Gastrocnemius medialis (tissue), 4 donors: ENCODE results near the gene GRAMD2B.

ENCODE experiments used
- CTCF ChIP-seq, 5 experiments: fragments of 450-650 bp in 3 of 5; fragments of 200-600 bp in 2 of 5; sonication (generic) in 2 of 5; IDR thresholded peaks in 4 of 5; conservative IDR thresholded peaks in 1 of 5; 1 replicate in 4 of 5; 2 replicates in 1 of 5; pipeline ENCODE4 v1.5.1; 2016 to 2019; ENCODE audit warnings: antibody characterized with exemption in 5 of 5, mild to moderate bottlenecking in 3 of 5, moderate library complexity in 3 of 5
- POLR2A ChIP-seq, 2 donors: fragments of 450-650 bp; IDR thresholded peaks; one replicate each; pipeline ENCODE4 v1.6.1; 2017; ENCODE audit warnings: antibody characterized with exemption in 2 of 2, mild to moderate bottlenecking in 2 of 2, moderate library complexity in 2 of 2

GRCh38 chr5:126503602-126504104, 80.4 kb downstream of the GRAMD2B start:
- no peak for TF ChIP-seq CTCF (IDR thresholded peaks at IDR 0.05 in 4 of 5, conservative IDR thresholded peaks at IDR 0.05 in 1 of 5)
- TF ChIP-seq POLR2A (IDR thresholded peaks at IDR 0.05): no peak
